ENCODE data around the gene GOLGA6L6. TPM values are rescaled to one million over a fixed set of nuclear protein-coding genes. Genes with fewer than 3 reads are reported as not detected.
"Not testable (repeated sequence)": the region's sequence is repeated elsewhere in the genome, so short reads cannot be mapped to it uniquely, and the experiment has no call there.

GOLGA6L6 gene
- not detected for total RNA-seq (ENCODE audit: unreplicated experiment)
- long read RNA-seq: 0 reads

- not testable (repeated sequence) for H3K4me3 Mint-ChIP-seq (ENCODE audit: unreplicated experiment); H3K4me1 Mint-ChIP-seq (ENCODE audit: low read depth, unreplicated experiment); H3K27me3 Mint-ChIP-seq (ENCODE audit: unreplicated experiment); H3K27ac Mint-ChIP-seq (ENCODE audit: unreplicated experiment); H3K36me3 Mint-ChIP-seq (ENCODE audit: unreplicated experiment); H3K9me3 Mint-ChIP-seq (ENCODE audit: unreplicated experiment); DNase-seq
Observed at GRCh38 chr15:20541700-20542099, at the start of gene GOLGA6L6. Gene GOLGA6L6, minus strand, starts transcription at chr15:20541800. Its CDS starts 91 bp downstream, at chr15:20541709.

- H3K4me3 Mint-ChIP-seq (ENCODE audit: unreplicated experiment); H3K4me1 Mint-ChIP-seq (ENCODE audit: low read depth, unreplicated experiment); H3K27ac Mint-ChIP-seq (ENCODE audit: unreplicated experiment); H3K36me3 Mint-ChIP-seq (ENCODE audit: unreplicated experiment); H3K9me3 Mint-ChIP-seq (ENCODE audit: unreplicated experiment); DNase-seq; H3K27me3 Mint-ChIP-seq (ENCODE audit: unreplicated experiment): not testable (repeated sequence)
Observed at GRCh38 chr15:20590069-20590468, 48.5 kb upstream of the GOLGA6L6 start.

GRCh38 chr15:20586821-20587220 is 45.2 kb upstream of the GOLGA6L6 start:
- H3K27ac Mint-ChIP-seq (ENCODE audit: unreplicated experiment); H3K9me3 Mint-ChIP-seq (ENCODE audit: unreplicated experiment); H3K27me3 Mint-ChIP-seq (ENCODE audit: unreplicated experiment); DNase-seq; H3K4me3 Mint-ChIP-seq (ENCODE audit: unreplicated experiment); H3K36me3 Mint-ChIP-seq (ENCODE audit: unreplicated experiment); H3K4me1 Mint-ChIP-seq (ENCODE audit: low read depth, unreplicated experiment): not testable (repeated sequence)

GRCh38 chr15:20582726-20583115 is 41.1 kb upstream of the GOLGA6L6 start:
- H3K4me3 Mint-ChIP-seq (ENCODE audit: unreplicated experiment); DNase-seq; H3K9me3 Mint-ChIP-seq (ENCODE audit: unreplicated experiment); H3K36me3 Mint-ChIP-seq (ENCODE audit: unreplicated experiment); H3K4me1 Mint-ChIP-seq (ENCODE audit: low read depth, unreplicated experiment); H3K27ac Mint-ChIP-seq (ENCODE audit: unreplicated experiment); H3K27me3 Mint-ChIP-seq (ENCODE audit: unreplicated experiment): not testable (repeated sequence)

GRCh38 chr15:20582109-20582725 is 40.6 kb upstream of the GOLGA6L6 start:
- H3K27ac Mint-ChIP-seq (ENCODE audit: unreplicated experiment): not testable (repeated sequence)

GRCh38 chr15:20581261-20582108 is 39.9 kb upstream of the GOLGA6L6 start:
- H3K4me1 Mint-ChIP-seq (ENCODE audit: low read depth, unreplicated experiment); H3K4me3 Mint-ChIP-seq (ENCODE audit: unreplicated experiment); H3K9me3 Mint-ChIP-seq (ENCODE audit: unreplicated experiment); H3K27me3 Mint-ChIP-seq (ENCODE audit: unreplicated experiment); H3K27ac Mint-ChIP-seq (ENCODE audit: unreplicated experiment); H3K36me3 Mint-ChIP-seq (ENCODE audit: unreplicated experiment); DNase-seq: not testable (repeated sequence)

More at GRCh38 chr15:20582109-20582725, 40.6 kb upstream of the GOLGA6L6 start:
- not testable (repeated sequence) for H3K9me3 Mint-ChIP-seq (ENCODE audit: unreplicated experiment); H3K36me3 Mint-ChIP-seq (ENCODE audit: unreplicated experiment); H3K27me3 Mint-ChIP-seq (ENCODE audit: unreplicated experiment); H3K4me1 Mint-ChIP-seq (ENCODE audit: low read depth, unreplicated experiment); H3K4me3 Mint-ChIP-seq (ENCODE audit: unreplicated experiment); DNase-seq

GRCh38 chr15:20579662-20580061 is 38.1 kb upstream of the GOLGA6L6 start:
- not testable (repeated sequence) for H3K4me1 Mint-ChIP-seq (ENCODE audit: low read depth, unreplicated experiment); DNase-seq; H3K27me3 Mint-ChIP-seq (ENCODE audit: unreplicated experiment); H3K36me3 Mint-ChIP-seq (ENCODE audit: unreplicated experiment); H3K4me3 Mint-ChIP-seq (ENCODE audit: unreplicated experiment); H3K27ac Mint-ChIP-seq (ENCODE audit: unreplicated experiment); H3K9me3 Mint-ChIP-seq (ENCODE audit: unreplicated experiment)

GRCh38 chr15:20551289-20551688 is 9.7 kb upstream of the GOLGA6L6 start:
- not testable (repeated sequence) for H3K9me3 Mint-ChIP-seq (ENCODE audit: unreplicated experiment); H3K36me3 Mint-ChIP-seq (ENCODE audit: unreplicated experiment)

GRCh38 chr15:20505926-20506658 is 35.5 kb downstream of the GOLGA6L6 start:
- not testable (repeated sequence) for H3K9me3 Mint-ChIP-seq (ENCODE audit: unreplicated experiment); H3K27me3 Mint-ChIP-seq (ENCODE audit: unreplicated experiment); H3K27ac Mint-ChIP-seq (ENCODE audit: unreplicated experiment); H3K4me3 Mint-ChIP-seq (ENCODE audit: unreplicated experiment); H3K36me3 Mint-ChIP-seq (ENCODE audit: unreplicated experiment); H3K4me1 Mint-ChIP-seq (ENCODE audit: low read depth, unreplicated experiment); DNase-seq

More at GRCh38 chr15:20551289-20551688, 9.7 kb upstream of the GOLGA6L6 start:
- DNase-seq; H3K27ac Mint-ChIP-seq (ENCODE audit: unreplicated experiment); H3K4me1 Mint-ChIP-seq (ENCODE audit: low read depth, unreplicated experiment); H3K4me3 Mint-ChIP-seq (ENCODE audit: unreplicated experiment); H3K27me3 Mint-ChIP-seq (ENCODE audit: unreplicated experiment): not testable (repeated sequence)

GRCh38 chr15:20502839-20503238 is 38.8 kb downstream of the GOLGA6L6 start:
- H3K4me3 Mint-ChIP-seq (ENCODE audit: unreplicated experiment); H3K4me1 Mint-ChIP-seq (ENCODE audit: low read depth, unreplicated experiment); H3K27ac Mint-ChIP-seq (ENCODE audit: unreplicated experiment); H3K36me3 Mint-ChIP-seq (ENCODE audit: unreplicated experiment); DNase-seq; H3K27me3 Mint-ChIP-seq (ENCODE audit: unreplicated experiment); H3K9me3 Mint-ChIP-seq (ENCODE audit: unreplicated experiment): not testable (repeated sequence)

- H3K27ac Mint-ChIP-seq (ENCODE audit: unreplicated experiment); DNase-seq; H3K4me3 Mint-ChIP-seq (ENCODE audit: unreplicated experiment); H3K27me3 Mint-ChIP-seq (ENCODE audit: unreplicated experiment); H3K4me1 Mint-ChIP-seq (ENCODE audit: low read depth, unreplicated experiment); H3K36me3 Mint-ChIP-seq (ENCODE audit: unreplicated experiment); H3K9me3 Mint-ChIP-seq (ENCODE audit: unreplicated experiment): not testable (repeated sequence)
Observed at GRCh38 chr15:20501512-20502222, 39.9 kb downstream of the GOLGA6L6 start.

All from glutamatergic neuron (in vitro differentiated cells).